UCSD-AML1 (cell line): ENCODE measurements around the gene DICER1.

ENCODE experiments used
- DNase-seq: peaks from one replicate; lab custom pipeline; 2025; ENCODE audit not compliant: unreplicated experiment; lab: John Stamatoyannopoulos, UW

The DICER1 gene

DNA sequence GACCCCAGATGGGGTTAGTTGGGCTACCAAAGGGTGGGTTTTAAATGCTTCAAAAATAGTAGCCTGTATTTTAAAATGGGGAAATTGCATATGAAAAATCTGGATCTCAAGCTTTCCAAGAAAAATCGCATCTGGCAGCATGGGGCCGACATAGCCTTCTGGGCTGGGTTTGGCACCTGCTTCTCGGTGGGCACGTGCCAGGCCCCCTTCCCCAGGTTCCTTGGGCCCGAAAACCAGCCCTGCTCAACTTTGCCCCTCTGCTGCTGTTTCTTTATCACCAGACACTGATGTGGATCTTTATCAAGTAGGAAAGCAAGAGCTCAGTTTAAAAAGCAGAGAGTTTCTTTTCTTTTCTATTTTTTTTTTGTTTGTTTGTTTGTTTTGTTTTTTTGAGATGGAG, 95.1 kb downstream of the DICER1 start:
- no peak for DNase-seq

DNA sequence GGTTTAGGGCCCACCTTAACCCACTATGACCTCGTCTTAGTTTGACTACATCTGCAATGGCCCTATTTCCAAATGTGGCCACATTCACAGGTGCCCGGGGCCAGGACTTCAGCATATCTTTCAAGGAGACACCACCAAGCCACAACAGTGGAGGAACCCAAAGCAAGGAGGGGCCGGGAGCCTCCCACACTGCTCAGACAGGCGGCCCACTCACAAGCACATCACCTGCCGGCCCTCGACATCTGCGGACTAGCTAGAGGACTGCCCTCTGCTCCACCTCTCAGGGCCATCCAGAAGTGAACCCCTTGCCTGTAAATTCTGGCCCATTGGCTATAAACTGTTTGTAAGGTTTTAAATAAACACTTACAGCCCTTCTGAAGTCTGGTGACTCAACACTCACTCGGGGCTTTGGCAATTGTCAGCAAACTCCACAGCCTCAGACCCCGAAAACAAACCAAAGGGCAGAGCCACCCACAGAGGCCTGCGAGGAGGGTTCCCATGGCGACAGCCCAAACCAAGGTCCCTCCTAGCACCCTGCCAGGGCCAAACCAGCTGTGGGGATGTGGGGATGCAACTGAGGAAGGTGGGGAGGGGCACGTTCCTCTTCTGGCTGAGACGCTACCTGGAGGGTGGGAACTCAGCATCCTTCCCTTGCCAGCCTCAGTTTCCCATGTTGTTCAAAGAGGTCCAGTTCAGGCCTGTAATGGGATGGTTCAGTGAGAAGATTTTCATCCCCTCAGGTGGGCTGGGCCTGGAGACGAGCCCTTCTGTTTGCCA, 95.8 kb downstream of the DICER1 start:
- DNase-seq = no peak

GRCh38 chr14:95059126-95059525, 98.2 kb downstream of the DICER1 start:
- no peak for DNase-seq

DNA sequence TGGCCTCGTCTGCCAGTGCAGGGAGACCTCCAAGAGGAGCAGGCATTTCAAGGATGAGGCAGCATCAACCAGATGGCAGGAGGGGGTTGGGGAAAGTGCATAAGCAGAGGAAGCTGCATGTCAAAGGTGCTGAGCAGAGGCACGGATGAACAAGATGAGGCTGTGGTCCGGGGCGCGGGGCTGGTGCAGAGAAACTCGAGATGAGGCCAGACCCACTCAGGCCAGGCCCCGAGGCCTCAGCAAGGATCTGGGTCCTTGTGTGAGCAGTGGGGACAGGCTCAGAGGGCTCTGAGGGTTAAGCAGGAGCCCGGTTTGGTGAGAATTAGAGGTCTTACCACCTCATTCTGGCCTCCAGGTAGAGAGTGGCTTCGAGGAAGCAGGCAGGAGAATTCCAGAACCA, 98.8 kb downstream of the DICER1 start:
- no peak for DNase-seq

GRCh38 chr14:95057851-95058250, 99.5 kb downstream of the DICER1 start:
- no peak for DNase-seq

DNA sequence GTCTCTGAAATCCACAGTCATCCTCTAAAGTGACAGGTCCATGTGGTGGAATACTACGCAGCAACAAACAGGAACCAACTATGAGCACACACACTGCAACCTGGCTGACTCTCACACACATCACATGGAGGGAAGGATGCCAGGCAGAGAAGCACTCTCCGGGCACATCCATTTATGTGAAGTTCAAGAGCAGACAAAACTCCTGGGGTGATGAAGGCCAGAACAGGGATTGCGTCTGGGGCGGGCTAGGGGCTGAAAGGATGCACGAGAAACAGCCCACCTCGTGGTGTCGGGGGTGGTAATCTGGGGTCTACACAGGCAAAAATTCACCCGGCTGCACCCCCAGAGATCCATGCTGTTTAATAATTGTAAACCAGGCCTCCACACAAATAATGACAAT, 100.2 kb downstream of the DICER1 start:
- DNase-seq = no peak

GRCh38 chr14:95056476-95056875, 100.9 kb downstream of the DICER1 start:
- DNase-seq = no peak

GRCh38 chr14:95055318-95055717, 102.0 kb downstream of the DICER1 start:
- DNase-seq = no peak

- DNase-seq = no peak
Measured at GRCh38 chr14:95054346-95055280, 102.7 kb downstream of the DICER1 start.

GRCh38 chr14:95052016-95052585, 105.2 kb downstream of the DICER1 start:
- DNase-seq = no peak

GRCh38 chr14:95049952-95050351, 107.4 kb downstream of the DICER1 start:
- no peak for DNase-seq

DNA sequence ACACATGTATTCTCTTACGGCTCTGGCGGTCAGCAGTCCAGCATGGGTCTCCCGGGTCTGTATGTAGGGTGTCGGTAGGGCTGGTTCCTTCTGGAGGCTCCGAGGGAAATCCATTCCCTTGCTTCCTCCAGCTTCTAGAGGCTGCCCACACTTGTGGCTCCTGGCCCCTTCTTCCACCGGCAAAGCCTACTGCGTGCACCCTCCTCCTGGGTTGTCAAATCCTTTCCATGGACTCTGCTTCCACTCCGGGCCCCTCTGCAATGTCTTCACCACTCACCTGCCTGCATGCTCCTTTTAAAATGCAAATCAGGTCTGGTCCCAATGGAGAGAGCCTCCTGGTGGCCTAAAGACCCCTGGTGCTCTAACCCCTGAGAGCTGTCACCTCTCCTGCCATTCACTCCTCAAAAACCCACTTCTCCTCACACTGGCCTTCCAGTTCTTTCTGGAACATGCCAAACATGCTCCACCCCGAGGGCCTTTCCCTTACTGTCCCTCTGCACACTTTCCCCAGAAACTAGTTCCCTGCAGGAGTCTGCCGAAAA, 108.5 kb downstream of the DICER1 start:
- DNase-seq = no peak

DNA sequence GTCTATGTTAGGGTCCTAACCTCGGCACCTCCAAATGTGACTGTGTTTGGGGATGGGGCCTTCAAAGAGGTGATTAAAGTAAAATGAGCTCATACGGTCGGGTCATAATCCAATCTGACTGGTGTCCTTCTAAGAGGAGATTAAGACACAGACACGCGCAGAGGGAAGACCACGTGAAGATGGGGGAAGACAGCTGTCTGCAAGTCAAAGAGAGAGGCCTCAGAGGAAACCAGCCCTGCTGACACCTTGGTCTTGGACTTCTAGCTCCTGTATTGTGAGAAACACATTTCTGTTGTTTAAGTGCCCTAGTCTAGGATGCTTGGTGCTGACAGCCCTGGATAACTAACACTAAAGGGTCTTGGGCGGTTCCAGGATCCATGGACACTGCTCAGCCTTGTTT, 109.6 kb downstream of the DICER1 start:
- no peak for DNase-seq

- no peak for DNase-seq
Measured at GRCh38 chr14:95046711-95047681, 110.3 kb downstream of the DICER1 start.

GRCh38 chr14:95045836-95046430, 111.4 kb downstream of the DICER1 start:
- DNase-seq = no peak

GRCh38 chr14:95045106-95045701, 112.1 kb downstream of the DICER1 start:
- no peak for DNase-seq

DNA sequence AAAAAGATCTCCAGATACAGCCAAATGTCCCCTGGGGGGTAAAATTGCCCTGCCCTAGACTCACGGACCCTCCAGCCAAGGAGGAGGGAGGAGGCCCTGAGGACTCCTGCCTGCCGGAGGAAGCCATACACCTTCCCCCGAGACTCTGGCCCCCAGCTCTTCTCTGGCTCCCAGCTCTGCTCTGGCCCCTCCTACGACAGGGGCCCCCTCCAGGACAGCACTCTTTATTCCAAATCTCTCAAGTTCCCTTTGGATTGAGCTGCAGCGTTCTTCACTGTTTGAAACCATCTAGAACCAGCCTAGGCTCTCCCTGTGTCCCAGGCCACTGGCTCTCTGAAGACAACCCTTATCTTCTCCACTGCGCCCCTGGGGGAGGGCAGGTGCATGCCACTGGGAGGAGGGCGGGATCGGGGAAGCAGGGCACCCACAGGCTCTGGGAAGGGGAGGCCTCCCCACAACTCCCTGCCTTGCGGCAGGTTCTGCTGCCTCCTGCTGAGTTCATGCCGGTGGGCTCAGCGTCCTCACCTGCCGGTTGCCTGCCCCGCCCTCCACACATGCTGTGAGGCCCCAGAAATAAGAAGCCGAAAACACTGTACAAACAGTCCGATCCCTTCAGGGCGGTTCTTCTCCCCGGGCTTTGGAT, 112.7 kb downstream of the DICER1 start:
- no peak for DNase-seq

GRCh38 chr14:95043732-95044462, 113.4 kb downstream of the DICER1 start:
- no peak for DNase-seq
